Neural crest cell (in vitro differentiated cells): Measurements from ENCODE around the gene GPR146. TPM values are rescaled to one million over a fixed set of nuclear protein-coding genes. Genes with fewer than 3 reads are reported as not detected.

ENCODE experiments used
- DNase-seq: peaks from one replicate; pipeline ENCODE4 v3.0.0; 2021; ENCODE audit warnings: low read depth, mixed read lengths, low spot score
- H3K27ac Mint-ChIP-seq: one replicate; pipeline ENCODE4 v1.8.0; 2021; ENCODE audit warnings: mild to moderate bottlenecking, mixed read lengths; ENCODE audit not compliant: unreplicated experiment
- H3K27me3 Mint-ChIP-seq: 2 replicates; pipeline ENCODE4 v1.8.0; 2021; ENCODE audit warnings: low read depth, mild to moderate bottlenecking, mixed read lengths
- H3K36me3 Mint-ChIP-seq: 2 replicates; pipeline ENCODE4 v1.8.0; 2021; ENCODE audit warnings: low read depth, mild to moderate bottlenecking, mixed read lengths
- H3K4me1 Mint-ChIP-seq: 2 replicates; pipeline ENCODE4 v1.8.0; 2021; ENCODE audit warnings: mixed read lengths
- H3K4me3 Mint-ChIP-seq: one replicate; pipeline ENCODE4 v1.8.0; 2021; ENCODE audit warnings: mild to moderate bottlenecking, mixed read lengths
- H3K9me3 Mint-ChIP-seq: 2 replicates; pipeline ENCODE4 v1.8.0; 2021; ENCODE audit warnings: mixed read lengths
- total RNA-seq: library from RNA; stranded (reverse); gene quantifications from 2 replicates; pipeline ENCODE4 v1.2.1, GENCODE V29; 2021
- TF ChIP-seq, protein P1 (sequence below): fragments of 200-600 bp; sonication (generic); conservative IDR thresholded peaks from 2 replicates; pipeline ENCODE4 v1.5.0; 2021; ENCODE audit warnings: antibody characterized with exemption, mild to moderate bottlenecking

GPR146 gene
- total RNA-seq, 1 donor from 2014 or later: not detected

DNA sequence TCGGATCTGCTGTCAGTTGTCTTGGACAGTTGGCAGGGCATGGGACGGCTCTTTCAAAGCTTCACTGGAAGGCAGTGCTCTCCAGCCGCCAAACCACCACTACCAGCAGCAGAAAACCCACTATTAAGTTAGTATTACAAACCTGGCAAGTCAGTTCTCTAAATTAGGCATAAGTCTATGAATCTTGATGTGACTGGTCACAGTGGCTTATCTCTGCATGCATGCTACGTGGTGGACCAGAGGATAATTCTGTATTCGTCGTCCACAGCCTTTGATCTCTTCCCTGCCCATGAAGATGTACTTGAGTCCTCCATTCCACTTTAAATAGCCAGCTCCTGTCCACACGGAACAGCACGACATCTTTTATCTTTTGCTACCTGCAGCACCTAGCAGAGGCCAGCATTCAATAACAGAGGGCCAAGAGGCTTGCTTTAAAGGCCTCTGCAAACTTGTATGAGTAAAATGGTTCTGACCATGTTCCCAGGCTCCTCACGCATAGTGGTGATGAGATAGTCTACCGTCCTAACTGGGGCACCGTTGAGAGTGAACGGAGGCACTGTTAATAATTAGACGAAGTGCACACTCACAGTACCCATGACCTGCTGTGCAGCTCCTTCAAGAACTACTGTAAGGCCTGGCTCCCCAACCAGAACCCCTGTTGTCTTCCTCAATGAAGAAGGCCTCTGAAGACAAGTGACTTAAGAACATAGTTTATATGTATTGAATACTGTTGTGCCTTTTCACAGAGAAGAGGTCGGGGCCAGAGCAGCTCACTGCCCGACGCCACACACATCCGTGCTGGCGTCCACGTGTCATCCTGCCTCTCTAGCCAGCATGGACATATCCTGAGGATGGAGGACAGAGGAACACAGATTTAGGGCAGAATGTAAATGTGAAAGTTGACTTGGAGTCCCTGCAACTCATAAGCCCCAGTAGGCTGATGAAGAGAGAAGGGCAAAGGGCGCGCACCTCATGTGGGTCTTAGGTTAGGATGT is 1.0 kb downstream of the GPR146 start:
- DNase-seq: no peak
- peaks cover 2% of the 10 kb centered on the region for H3K27me3 Mint-ChIP-seq
- H3K36me3 Mint-ChIP-seq: peaks cover 3% of the 10 kb centered on the region
- no peaks in the 10 kb centered on the region for H3K9me3 Mint-ChIP-seq
- peak overlapping the region; percentile 84 for H3K4me3 Mint-ChIP-seq
- TF ChIP-seq, protein P1, sequence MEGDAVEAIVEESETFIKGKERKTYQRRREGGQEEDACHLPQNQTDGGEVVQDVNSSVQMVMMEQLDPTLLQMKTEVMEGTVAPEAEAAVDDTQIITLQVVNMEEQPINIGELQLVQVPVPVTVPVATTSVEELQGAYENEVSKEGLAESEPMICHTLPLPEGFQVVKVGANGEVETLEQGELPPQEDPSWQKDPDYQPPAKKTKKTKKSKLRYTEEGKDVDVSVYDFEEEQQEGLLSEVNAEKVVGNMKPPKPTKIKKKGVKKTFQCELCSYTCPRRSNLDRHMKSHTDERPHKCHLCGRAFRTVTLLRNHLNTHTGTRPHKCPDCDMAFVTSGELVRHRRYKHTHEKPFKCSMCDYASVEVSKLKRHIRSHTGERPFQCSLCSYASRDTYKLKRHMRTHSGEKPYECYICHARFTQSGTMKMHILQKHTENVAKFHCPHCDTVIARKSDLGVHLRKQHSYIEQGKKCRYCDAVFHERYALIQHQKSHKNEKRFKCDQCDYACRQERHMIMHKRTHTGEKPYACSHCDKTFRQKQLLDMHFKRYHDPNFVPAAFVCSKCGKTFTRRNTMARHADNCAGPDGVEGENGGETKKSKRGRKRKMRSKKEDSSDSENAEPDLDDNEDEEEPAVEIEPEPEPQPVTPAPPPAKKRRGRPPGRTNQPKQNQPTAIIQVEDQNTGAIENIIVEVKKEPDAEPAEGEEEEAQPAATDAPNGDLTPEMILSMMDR: no peak
- peaks cover 39% of the 10 kb centered on the region for H3K4me1 Mint-ChIP-seq
- H3K27ac Mint-ChIP-seq: no peak overlapping the region

DNA sequence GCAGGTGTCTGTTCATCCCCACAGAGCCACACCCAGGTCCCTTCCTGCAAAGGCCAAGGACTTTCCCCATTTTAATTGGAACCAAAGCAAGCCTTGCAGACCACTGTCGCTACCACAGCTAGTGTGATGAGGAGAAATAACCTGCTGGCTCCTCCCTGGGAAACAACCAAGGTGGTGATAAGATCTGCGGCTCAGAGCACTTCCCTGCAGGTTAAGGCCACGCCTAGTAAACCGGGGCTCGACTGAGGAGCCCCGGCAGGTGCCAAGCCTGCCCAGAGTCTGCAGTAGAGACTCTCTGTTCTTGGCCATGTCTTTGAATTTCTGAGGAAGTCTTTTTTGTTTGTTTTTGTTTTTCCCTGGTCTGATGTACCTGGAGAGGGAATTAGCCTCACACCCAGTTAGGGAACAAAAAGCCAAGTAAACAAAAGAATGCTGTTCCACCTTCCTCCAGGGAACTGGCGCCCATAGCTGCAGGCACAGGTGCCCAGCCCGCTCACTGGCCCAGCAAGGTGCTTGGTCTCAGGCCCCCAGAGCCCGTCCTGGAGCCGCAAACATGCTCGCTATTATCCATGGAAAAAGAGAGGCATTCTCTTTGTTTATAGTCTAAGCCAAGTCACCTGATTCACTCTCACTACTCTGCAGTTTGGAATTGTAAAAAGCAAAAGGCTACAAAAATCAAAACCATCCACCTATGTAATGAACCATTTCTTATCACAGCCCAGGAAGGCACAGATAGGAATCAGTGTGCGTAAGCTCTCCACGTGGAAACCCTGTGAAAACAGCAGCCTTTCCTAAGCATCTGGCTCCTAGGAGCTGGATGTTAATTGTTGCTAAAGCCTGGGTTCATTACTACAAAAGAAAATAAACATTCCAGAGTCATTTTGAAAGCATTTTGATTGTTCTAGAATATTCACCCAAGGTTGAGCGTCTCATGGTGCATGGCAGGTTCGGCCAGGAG is 2.7 kb downstream of the GPR146 start:
- H3K36me3 Mint-ChIP-seq: no peaks in the 10 kb centered on the region
- peak overlapping the region; percentile 9 for H3K4me3 Mint-ChIP-seq
- TF ChIP-seq, protein P1: no peak
- no peaks in the 10 kb centered on the region for H3K27me3 Mint-ChIP-seq
- no peak for DNase-seq
- H3K4me1 Mint-ChIP-seq: peaks cover 24% of the 10 kb centered on the region
- H3K27ac Mint-ChIP-seq: no peak overlapping the region
- H3K9me3 Mint-ChIP-seq: no peaks in the 10 kb centered on the region

GRCh38 chr7:1049006-1049741 is 4.8 kb downstream of the GPR146 start:
- H3K36me3 Mint-ChIP-seq: no peaks in the 10 kb centered on the region
- H3K27me3 Mint-ChIP-seq: no peaks in the 10 kb centered on the region
- no peak for DNase-seq
- H3K9me3 Mint-ChIP-seq: no peaks in the 10 kb centered on the region
- peaks cover 8% of the 10 kb centered on the region for H3K4me1 Mint-ChIP-seq
- TF ChIP-seq, protein P1: no peak
- H3K27ac Mint-ChIP-seq: no peak overlapping the region
- no peak overlapping the region for H3K4me3 Mint-ChIP-seq

DNA sequence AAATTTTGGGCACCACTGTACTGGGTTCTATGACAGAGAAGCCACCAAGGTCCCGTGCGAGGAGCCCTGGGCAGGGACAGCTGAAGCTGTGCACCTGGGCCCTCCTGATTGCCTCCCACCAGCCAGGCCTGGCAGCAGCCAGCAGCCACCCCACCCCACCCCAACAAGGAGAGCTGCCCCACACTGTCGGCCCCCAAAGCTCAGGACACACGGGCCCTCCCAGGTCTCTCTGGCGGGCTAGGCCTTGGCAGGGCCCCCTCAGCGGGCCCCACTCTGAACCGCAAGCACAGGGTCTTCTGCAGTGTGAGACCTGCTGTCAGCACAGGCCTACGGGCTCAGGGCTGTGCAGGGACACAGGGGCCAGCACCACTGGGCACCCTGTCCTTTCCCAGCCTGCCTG is 5.5 kb downstream of the GPR146 start:
- H3K4me1 Mint-ChIP-seq: peaks cover 10% of the 10 kb centered on the region
- no peak overlapping the region for H3K4me3 Mint-ChIP-seq
- no peak overlapping the region for H3K27ac Mint-ChIP-seq
- no peaks in the 10 kb centered on the region for H3K9me3 Mint-ChIP-seq
- no peaks in the 10 kb centered on the region for H3K36me3 Mint-ChIP-seq
- H3K27me3 Mint-ChIP-seq: no peaks in the 10 kb centered on the region
- DNase-seq: no peak
- TF ChIP-seq, protein P1: no peak
